ENCODE data around the gene KCNH5.
A peak's percentile ranks its signal among the peaks of the same experiment; 100 is the strongest.
"Not testable (repeated sequence)": the region's sequence is repeated elsewhere in the genome, so short reads cannot be mapped to it uniquely, and the experiment has no call there.

The KCNH5 gene

DNA sequence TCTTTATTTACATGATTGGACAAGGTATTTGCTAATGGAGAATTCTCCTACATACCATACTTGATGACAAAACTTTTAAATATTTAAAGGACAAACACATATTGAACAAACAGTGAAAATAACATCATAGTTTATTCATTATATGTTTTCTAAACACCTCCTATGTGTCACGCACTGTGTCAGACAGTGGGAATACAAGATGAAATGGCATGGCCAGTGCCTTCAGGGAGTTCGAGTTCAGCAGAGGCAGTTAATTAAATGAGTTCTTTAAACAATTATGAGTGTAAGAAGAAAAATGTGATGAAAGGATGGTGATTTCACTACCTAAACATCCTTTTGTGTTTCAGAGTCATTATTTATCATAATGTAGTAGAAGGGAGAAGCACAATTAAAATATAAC is 159.8 kb downstream of the KCNH5 start:
- H3K4me3 ChIP-seq (replicated peaks in 1 of 2; ENCODE audit: low read depth in 2 of 2, low read length in 2 of 2): no peak overlapping the region
- DNase-seq (ENCODE audit: low read depth in 2 of 2): no peak
- TF ChIP-seq, protein P1, sequence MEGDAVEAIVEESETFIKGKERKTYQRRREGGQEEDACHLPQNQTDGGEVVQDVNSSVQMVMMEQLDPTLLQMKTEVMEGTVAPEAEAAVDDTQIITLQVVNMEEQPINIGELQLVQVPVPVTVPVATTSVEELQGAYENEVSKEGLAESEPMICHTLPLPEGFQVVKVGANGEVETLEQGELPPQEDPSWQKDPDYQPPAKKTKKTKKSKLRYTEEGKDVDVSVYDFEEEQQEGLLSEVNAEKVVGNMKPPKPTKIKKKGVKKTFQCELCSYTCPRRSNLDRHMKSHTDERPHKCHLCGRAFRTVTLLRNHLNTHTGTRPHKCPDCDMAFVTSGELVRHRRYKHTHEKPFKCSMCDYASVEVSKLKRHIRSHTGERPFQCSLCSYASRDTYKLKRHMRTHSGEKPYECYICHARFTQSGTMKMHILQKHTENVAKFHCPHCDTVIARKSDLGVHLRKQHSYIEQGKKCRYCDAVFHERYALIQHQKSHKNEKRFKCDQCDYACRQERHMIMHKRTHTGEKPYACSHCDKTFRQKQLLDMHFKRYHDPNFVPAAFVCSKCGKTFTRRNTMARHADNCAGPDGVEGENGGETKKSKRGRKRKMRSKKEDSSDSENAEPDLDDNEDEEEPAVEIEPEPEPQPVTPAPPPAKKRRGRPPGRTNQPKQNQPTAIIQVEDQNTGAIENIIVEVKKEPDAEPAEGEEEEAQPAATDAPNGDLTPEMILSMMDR (IDR thresholded peaks at IDR 0.05; ENCODE audit: low read depth, low read length): no peak

DNA sequence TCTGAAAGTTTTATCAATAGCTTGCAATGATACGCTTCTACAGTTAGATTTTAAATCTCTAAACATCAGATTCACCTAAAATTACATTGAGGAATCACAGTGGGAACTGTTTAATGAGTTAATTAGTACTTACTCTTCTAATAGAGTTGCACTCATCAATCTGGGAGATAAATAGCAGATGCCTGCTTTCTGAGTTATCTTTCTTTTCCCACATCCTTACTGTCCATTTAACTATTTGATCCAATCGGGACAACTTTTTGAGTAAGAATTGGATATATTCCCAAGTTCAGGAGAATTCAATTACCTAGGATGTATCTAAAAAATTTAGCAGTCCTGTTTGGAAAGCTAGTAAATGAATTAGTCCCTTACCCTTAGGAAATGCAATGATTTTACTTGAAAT is 162.3 kb downstream of the KCNH5 start:
- no peak overlapping the region for H3K4me3 ChIP-seq (replicated peaks in 1 of 2; ENCODE audit: low read depth in 2 of 2, low read length in 2 of 2)
- no peak for DNase-seq (ENCODE audit: low read depth in 2 of 2)
- TF ChIP-seq, protein P1 (IDR thresholded peaks at IDR 0.05; ENCODE audit: low read depth, low read length): no peak

DNA sequence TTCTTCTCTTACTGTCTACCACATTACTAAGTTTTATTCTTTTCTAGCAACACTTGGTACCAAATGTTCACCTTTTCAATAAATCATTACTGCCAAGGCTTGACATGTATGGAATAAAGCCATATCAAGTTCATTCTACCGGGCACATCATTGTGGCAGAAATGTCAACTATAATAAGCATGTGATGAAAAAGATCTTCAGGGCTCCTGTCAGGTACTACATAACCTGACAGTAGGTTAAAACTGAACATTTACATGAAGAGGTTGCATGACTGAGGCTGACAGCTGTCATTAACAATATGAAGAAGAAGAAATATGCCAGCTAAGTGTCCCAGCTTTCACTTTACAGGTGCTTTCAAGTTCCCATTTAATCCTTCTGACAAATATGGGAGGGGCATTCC is 178.9 kb downstream of the KCNH5 start:
- TF ChIP-seq, protein P1 (IDR thresholded peaks at IDR 0.05; ENCODE audit: low read depth, low read length): no peak
- no peak for DNase-seq (ENCODE audit: low read depth in 2 of 2)
- no peak overlapping the region for H3K4me3 ChIP-seq (replicated peaks in 1 of 2; ENCODE audit: low read depth in 2 of 2, low read length in 2 of 2)

DNA sequence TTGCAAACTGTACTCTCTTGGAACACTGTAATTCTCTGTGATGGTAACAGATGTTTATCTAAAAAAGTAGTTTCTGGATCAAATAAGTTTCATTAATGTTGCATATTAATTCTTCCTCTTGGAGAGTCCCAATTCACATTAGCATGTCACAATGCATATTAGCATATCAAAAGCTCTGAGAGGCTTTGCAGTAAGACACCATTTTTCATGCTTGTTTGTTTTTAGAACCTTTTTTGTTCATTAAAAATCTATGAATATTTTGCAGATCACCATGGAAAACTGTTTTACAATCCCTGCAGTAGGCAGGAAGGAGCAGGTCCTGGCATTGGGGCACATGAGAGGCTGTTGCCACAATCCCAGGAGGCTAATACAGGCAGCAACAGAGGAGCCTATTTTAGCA is 180.7 kb downstream of the KCNH5 start:
- DNase-seq (ENCODE audit: low read depth in 2 of 2): no peak
- TF ChIP-seq, protein P1 (IDR thresholded peaks at IDR 0.05; ENCODE audit: low read depth, low read length): no peak
- H3K4me3 ChIP-seq (replicated peaks in 1 of 2; ENCODE audit: low read depth in 2 of 2, low read length in 2 of 2): no peak overlapping the region

DNA sequence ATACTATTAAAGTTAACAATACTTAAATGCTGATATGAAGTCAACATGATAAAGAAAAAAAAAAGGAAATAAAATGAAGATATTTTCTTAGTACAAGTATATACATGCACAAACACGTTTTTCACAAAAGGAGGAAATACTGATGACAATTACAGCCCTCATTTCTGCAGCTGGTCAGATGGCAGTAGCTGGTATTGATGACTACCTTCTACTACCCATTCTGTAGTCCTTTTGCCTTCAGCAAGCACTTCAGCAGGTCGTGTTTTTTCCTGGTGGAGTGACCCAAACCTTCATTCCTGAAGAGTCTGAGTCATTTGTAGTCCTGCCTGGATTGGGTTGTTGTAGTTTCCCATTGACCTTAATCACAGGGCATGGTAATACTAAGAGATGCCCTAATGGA is 187.2 kb downstream of the KCNH5 start:
- H3K4me3 ChIP-seq (replicated peaks in 1 of 2; ENCODE audit: low read depth in 2 of 2, low read length in 2 of 2); DNase-seq (ENCODE audit: low read depth in 2 of 2): not testable (repeated sequence)

DNA sequence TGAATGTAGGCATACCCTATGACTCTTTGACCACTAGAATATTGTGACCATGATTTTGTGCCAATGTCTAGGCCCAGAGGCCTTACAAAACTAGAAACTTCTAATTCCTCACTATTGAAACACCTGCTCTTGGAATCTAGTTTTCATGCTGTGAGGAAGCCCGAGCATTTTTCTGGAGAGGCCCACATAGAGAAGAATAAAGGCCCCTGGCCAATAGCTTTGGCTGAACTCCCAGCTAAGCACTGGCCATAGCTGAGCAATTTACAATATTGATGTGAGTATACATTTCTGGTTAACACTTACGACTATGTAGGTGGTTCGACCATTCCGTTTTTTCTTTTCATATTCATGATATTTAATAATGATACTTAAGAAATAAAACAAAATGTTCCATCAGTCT is 190.3 kb downstream of the KCNH5 start:
- TF ChIP-seq, protein P1 (IDR thresholded peaks at IDR 0.05; ENCODE audit: low read depth, low read length): no peak
- no peak for DNase-seq (ENCODE audit: low read depth in 2 of 2)
- no peak overlapping the region for H3K4me3 ChIP-seq (replicated peaks in 1 of 2; ENCODE audit: low read depth in 2 of 2, low read length in 2 of 2)

DNA sequence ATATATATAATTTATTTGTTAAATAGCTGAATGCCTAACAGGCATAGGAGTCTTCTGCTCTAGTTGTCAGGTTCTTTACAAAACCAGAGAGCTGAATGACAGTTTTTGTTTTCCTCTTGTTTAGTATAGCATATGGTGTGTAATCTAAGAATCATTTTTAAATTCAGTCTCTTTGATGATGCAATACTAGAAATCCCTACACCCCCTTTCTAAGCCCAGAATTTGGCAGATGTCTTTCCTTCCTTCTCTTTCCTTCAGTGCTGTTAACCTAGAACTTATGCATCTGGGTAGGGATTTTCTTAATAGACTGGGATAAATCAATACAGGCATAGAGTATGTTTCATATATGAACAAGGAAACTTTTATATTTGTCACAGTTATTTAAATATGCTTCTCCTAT is 198.1 kb downstream of the KCNH5 start:
- TF ChIP-seq, protein P1 (IDR thresholded peaks at IDR 0.05; ENCODE audit: low read depth, low read length): no peak
- DNase-seq (ENCODE audit: low read depth in 2 of 2): peak in 1 of 2 donors; percentile 1
- no peak overlapping the region for H3K4me3 ChIP-seq (replicated peaks in 1 of 2; ENCODE audit: low read depth in 2 of 2, low read length in 2 of 2)

Data from cardiac fibroblast (primary cell).